Glomerular endothelial cell (primary cell): Measurements from ENCODE around the gene PTPN14. TPM values are rescaled to one million over a fixed set of nuclear protein-coding genes. Genes with fewer than 3 reads are reported as not detected.

ENCODE experiments used
- DNase-seq: peaks from one replicate; pipeline ENCODE4 v3.0.0-alpha.2; 2011; ENCODE audit warnings: low read depth, low spot score; ENCODE audit errors: extremely low read depth
- total RNA-seq: library from RNA; depleted of rRNA; stranded (reverse); fragments of >200 nt; gene quantifications from 2 replicates; pipeline ENCODE4 v1.2.3, GENCODE V29; 2015

Gene PTPN14
- total RNA-seq, 1 donor from 2014 or later: 81.7 TPM

DNA sequence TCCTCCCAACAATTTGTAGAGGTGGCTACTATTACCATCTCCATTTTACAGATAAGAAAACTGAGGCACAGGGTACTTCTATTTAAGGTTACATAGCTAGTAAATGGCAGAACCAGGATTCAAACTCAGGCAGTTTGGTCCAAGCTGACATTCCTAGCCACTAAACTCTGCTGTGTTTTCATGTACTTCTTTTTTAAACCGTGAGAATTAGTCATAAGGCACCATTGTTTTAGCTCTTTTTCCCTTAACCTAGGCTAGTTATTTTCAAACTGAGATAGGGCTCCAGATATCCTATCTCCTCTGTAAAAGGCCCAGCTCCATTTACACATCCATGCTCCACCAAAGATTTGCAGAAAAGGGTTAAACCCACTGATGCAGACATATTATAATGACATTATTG is 92.9 kb downstream of the PTPN14 start:
- no peak for DNase-seq

DNA sequence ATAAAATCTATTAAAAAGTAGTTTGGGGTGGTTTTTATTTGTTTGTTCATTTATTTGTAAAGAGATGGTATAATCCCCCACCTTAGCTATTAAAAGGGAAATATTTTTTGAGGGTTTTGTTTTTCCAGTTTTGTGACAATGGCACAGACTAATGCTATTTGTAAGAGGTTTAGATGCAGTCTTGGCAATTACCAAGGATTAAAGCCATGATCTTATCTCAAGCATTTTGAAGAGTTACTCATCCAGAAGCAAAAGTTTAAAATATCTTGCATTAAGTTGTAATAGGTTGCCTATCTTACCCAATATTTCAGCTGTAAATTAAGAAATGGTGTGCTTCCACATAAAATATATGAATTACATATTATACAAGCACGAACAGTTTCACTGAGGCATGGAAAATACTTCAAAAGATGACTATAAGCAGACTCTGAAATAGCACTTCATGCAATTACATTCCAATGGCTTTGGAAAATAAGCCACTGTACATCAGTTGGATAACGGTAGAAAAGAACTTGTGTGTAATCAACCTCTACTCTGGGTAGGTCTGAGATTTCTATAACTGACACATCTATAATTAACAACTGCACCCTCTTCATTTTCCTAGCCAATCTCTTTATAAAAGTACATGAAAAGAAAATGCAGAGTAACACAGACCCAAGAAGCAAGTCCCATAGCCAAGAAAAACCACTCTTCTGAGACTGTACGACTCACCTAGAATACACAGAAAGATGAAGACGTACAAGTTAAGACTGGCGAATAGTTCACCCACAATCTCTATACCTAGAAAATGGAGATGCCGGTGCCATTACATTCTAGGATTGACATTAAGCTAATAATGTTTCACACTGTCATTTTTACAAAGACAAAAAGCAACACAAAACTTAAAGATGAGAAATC is 95.2 kb downstream of the PTPN14 start:
- DNase-seq: no peak

DNA sequence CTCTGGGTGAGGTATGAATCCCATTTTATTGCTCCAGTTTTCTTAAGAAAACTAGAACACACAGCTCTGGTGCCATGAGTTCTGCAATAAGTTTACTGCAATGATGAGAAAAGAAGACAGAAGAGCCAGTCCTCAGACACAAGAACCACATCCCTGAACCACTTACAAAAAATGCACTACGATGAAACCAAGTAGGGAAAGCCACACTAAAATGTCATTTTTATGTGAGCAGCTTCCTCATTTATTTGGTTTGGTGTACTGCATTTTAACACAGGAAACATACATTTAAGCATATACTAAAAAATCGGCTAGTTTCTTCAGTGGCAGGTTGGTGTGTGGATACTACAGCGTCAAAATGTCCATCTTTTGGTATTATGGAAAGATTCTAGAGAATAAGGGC is 95.9 kb downstream of the PTPN14 start:
- DNase-seq: no peak

DNA sequence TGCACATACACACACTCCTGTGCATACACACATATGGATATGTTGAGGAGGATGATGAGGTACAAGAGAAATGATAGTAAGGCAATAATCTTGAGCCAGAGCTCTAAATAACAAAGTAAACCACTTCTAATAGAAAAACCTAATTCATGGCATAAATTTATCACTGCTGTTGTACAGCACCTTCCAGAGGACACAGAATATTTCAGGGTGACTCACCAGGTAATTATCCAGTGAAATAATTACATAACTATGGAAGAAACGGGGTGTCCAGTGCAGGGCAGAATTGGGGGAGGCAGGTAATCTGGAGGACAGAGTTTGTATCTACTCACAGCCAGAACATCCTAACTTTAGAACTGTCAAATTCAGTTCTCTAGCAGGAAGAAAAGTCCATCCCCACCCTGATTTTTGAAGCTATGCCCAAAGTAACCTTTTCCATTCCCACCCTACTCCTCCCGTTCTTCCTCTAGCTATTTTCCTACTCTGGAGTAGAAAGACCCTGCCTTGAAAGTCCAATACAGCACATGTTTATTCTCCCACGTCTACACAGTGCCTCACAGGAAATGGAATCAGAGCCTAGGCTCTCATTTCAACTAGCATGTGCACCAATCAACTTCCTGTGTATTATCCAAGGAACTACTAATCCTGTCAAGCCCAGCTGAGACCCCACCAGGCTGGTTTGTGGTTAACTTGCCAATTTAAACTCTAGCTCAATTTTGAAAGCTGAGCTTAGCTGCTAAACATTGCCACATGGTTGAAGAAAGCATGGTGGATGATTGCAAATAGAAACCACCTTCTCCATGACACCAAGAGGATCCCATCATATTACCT is 96.6 kb downstream of the PTPN14 start:
- DNase-seq: peak; percentile 75

DNA sequence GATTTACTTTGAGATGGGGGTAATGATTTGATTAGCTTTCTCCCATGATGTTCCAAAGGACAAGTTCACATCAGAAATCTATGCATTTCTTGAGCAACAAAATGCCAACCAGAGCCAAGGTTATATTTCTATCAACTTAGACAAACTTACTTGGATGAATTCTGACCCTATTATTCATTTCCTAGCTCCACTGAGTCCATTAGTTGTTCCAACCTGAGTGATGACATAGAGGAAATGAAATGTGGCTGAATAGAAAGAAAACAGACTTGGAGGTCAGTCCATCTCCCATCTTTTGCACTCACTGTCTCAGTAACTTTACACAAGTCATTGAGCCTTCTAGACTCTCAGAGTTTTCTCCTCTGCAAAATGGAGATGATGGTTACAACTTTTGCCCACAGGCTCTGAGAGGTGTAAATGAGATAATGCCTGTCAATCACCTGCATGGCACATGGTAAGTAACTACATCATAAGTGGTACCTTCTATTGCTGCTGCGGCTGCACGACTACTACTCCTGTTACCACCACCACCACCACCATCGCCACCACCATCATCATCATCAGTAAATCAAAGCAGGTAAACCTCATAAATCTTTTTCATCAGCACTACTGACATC is 98.2 kb downstream of the PTPN14 start:
- no peak for DNase-seq

DNA sequence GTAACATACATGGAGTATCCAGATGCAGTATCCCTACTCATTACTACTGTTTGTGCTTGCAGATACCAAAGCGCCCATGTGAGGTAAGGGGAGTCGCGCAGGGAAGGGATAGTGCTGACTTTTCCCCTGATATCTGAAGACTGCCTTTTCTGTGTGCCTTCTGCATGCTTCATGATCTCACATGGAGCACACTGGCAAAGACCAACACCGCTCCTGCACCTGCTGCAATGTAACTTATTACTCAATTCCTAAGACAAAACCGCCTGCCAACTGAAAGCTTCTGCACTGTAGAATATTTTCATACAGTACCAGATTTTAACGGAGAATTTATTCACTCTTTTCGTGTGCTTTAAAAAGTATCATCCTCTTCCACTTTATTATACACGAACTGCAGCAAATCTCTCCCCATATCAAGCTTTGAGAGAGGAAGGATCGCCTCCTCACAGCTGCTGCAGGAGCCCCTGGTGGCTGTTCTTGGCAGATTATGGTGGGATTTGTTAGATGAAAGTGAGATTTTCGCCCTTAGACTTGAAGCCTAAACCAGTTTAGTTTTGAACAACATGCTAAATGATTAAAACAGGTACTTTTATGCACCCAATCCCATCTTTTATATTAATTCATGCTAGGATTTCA is 99.1 kb downstream of the PTPN14 start:
- DNase-seq: no peak

DNA sequence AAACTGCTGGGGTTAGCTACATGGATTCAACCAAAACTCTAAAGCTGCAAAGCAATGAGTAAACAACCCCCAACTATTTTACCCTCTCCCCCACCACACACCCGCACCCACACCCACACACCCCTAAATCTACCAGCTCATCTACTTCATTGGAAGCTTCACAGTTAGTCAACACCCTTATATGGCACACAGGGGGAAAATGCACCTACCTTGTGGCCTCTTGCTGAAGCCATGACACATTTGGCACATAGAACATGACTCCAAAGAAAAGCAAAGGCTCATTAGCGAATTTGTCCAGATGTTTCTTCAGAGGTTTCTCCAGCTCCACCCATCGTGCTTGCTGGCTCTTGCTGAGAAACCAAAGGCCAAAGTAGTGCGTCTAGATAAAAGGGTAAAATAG is 99.8 kb downstream of the PTPN14 start:
- no peak for DNase-seq

DNA sequence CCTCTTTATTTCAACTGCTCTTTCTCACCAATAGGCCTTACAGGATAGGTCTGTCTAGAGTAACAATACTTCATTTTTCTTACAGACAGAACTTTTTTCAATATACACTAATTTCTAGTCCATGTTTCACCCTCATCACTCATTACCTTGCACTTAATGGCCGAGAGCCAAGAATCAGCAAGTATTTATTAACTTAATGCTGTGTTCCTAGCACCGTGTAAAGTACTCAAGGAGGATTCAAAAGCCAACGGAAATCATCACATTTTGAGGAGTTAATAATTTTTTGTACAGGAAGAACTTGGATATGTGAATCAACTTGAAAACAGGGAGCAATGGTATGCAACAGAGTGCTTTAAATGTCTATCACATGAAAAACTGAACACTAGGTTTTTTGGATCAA is 102.0 kb downstream of the PTPN14 start:
- no peak for DNase-seq

DNA sequence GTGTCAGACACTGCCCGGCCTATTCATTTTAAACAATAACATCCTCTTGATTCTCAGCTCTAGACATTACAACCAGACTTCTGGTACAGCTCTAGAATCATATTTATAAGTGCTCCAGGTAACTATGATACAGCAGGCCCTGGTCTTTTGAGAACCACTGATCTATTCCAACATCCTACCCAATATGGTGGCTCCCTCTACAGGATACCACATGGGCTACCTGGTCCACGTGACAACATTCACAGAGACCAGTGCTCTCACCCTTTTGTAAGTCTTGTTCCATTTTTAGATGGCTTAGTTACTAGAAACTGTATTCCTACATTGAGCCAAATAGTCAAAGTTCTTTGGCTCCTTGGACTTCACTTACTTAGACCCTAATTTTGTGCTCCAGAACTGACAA is 102.9 kb downstream of the PTPN14 start:
- no peak for DNase-seq

DNA sequence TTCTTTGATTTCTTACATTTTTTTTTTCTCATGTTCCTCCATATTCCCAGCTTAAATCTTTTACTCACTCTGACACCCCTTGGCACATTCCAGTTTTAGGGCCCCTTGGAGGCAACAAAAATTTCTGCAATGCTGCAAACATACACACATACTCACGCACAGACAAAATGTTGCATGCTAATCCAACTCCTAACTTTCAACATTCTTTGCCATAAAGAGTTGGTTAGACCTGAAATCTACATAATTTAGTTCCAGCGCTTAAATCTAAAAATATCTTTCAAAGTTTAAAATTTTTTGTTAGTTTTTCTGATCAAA is 103.9 kb downstream of the PTPN14 start:
- no peak for DNase-seq

DNA sequence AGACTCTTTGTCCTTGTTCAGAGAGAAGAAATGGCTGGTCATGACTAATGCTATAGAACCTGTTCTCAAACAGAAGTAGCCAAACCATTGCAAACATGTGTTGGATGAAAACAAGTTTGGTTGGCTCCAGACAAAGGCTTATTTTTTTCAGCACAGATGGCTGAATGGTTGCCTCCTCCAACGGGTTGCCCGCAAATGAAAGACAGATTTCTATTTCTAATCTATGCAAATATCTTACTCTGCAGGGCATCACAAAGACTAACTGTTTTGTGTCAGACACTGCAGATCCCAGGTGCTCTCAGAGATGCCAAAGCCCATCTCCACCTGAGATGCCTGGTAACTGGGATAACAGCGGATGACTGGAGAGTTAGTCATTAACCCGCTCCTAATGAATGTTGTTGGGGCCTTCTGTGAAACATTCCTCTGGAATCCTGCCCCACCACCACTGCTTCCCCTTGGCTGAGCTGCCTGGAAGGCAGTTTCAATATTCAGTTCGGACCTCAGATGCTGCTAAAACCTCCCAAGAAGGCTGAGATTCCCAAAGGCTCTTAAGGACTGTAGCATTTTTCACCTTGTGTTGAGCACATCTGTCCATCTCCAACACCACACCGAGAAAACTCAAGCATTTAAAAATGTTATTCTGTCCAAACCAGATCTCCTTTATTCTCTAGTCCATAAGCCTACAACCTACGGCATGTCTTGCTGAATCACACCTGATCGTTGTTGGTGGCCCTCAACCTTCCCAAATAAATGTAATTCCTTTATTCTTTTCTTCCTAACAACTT is 104.4 kb downstream of the PTPN14 start:
- DNase-seq: peak; percentile 75

DNA sequence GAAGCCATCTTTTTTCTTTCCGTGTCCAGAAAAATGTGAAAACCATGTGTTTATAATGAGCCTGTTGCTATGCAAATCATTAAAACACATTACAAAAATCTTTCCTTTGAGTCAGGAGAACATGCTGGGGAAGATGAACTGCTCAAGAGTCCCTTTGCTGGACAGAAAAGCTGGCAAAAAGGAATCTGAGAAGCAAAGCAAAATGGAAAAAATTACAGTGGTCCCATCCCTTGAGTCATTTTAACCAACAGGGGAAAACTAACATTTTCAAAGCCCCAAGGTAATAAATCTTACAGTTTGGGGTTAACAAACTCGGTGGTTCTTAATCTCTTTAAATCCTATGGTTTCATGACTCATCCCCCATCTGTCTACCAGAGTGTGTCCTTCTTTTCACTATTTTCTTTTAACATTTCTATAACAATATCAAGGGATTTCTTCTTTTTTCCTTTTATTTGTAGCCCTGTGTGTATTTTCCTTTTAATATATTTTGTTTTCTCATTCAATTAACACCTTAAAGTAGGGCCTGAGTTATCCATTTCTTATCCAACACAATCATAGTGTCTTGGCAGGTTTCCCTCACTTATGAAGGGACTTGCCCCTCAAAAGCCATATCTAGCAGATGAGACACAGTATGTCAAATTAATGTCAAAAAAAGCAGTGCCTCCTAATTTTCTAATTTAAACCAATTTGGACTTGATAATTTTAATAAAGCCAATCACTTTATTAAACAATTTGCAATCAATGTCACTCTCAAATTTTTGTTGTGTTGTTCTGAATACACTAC is 105.4 kb downstream of the PTPN14 start:
- DNase-seq: no peak

DNA sequence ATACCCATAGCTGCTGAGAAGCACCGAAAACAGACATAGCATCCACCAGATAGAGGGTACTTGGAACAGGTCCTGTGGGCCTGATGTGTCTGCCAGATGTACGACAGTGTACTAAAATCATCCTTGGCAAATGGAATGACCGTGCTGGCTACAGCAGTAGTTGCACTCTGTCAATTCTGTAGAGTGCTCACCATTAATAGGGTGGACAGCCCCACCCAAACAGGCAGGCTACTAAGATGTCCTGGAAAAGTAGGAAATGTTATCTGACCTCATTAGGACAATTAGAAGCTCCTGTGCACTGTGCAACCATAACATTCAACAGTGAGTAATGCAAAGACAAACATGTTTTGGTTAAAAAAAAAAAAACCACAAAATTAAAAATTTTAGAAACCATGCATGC is 106.2 kb downstream of the PTPN14 start:
- no peak for DNase-seq

DNA sequence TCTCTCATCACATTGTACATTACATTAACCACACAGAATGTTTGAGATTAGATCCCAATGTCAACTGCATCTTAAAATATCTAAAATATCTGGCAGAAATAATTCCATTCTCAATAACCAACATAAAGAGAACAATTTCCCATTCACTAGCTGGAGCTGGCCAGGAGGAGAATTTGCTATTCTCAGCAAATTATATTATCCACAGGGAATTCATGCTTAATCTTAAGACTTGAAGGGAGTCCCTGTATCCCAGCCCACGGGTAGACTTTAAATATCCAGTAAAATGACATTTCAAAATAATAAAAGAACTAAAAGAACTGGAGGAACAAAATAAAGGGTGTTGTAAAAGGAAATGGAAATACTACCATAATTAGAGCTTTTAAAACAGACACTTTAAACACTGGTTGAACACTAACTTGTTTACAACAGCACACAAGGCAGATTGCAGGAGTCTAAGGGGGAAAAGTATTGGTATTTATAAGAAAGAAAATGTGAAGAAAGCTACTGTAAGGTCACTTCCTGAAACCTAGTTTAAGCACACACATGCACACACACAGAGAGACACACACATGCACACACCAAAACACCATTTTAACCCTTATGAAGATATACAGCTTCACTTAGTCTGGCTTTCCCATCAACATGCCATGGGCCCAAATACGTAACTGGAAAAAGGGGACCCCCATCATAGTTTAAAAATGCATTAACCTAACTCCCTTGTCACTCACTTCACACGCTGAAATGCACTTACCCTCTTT is 107.0 kb downstream of the PTPN14 start:
- no peak for DNase-seq

DNA sequence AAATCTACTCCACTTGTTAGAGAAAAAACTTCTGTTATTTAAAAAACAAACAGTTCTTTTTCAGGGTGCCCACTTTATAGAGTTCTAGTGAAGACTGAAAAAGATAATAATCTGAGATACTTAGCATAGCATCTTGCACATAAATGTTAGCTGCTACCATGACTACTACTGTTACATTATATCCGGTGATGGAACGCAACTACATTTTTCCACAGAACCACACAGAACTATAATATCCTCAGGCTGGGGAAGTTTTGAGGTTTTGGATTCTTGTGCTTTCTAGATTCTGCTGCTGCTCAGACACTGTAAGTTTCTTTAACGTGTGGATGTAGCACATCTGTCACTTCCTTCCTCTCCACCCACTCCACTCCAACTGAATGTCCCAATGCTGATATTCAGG is 110.3 kb downstream of the PTPN14 start:
- no peak for DNase-seq

DNA sequence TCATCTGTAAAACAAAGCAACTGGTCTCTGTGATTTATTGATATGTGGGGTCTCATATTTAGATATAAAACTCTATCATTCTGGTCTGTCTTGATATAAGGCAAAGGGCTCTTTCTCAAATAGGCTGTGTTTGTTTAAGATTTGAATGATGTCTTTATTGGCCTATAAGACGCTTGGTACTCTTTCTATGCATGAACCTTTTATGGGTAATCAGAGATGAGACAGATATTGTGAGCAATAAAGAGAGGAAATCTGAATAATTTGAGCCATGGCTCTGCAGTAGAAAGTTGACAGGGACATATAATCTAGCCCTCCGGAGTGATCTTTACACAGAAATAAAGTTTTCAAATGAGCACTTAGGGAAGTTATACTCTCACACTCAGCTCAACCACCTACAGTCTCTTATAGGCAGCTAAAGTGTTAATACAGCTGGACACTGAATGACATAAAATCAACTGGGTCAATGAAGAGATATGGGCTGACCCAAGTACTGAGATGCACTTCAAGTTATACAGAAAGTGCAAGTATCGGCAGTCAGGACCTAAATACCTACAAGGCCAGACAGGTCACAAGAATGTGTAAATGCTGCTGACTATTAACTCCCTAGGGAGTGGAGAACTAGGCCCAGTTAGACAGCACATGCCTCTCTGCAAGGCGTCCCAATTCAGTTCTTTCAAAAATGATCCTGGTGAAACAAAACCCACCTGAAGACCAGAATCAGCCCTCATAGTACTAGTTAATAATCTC is 111.0 kb downstream of the PTPN14 start:
- DNase-seq: no peak

DNA sequence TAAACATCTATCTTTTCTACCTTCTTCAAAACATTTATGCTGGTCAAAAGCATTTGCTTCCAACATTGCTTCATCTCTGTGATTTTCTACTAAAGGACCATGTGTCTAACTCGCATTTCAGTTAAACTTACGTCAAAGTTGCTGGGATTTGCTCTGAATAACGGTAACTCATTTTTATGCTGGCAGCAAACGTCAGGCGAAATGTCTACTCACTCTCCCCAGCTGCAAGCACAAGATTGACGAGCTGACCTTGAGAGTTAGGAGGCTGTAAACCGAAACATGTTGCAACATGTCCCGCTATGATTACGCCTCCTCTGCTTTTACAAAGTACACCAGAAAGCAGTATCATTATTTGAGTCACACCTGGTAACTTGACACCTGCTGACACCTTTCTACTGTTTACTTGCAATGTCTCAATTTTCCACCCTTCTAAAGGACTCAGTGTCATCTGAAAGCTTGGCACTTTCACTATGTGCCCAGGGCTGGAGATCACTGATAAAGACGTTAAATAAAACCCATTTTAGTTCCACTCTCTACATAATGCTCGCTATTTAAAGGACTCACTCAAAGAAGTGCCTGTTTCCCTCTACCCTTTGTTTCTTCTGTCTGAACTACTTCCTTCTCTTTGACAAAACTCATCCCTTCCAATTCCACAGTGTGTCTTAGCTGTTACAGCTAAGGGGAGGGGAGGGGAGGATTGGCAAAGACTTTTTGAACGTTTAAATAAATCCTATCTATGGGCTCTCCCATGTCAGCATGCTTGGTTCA is 111.9 kb downstream of the PTPN14 start:
- DNase-seq: no peak
